Upper lobe of left lung (tissue), 4 donors: ENCODE data around the gene ITGA11.

Source experiments
- CTCF ChIP-seq, 6 experiments: fragments of 450-650 bp in 4 of 6; fragments of 200-600 bp in 2 of 6; sonication (generic) in 2 of 6; IDR thresholded peaks; one replicate each; pipeline ENCODE4 v1.5.1; 2016 to 2019; ENCODE audit warnings: antibody characterized with exemption in 6 of 6
- POLR2A ChIP-seq, 4 donors: fragments of 450-650 bp; IDR thresholded peaks; one replicate each; pipeline ENCODE4 v1.5.1; 2016 to 2017; ENCODE audit warnings: antibody characterized with exemption in 4 of 4, mild to moderate bottlenecking in 2 of 4

- TF ChIP-seq CTCF (IDR thresholded peaks at IDR 0.05) (no peak), POLR2A (IDR thresholded peaks at IDR 0.05) (no peak)
Measured at GRCh38 chr15:68369931-68370767, 61.8 kb downstream of the ITGA11 start.
